GM12878 (cell line): ENCODE measurements around the gene DRD1. TPM values are rescaled to one million over a fixed set of nuclear protein-coding genes. Genes with fewer than 3 reads are reported as not detected.
A peak's percentile ranks its signal among the peaks of the same experiment; 100 is the strongest.

Source experiments
- BACH1 ChIP-seq: fragments of 450-650 bp; IDR thresholded peaks from 2 replicates; pipeline ENCODE4 v1.6.1; 2017; ENCODE audit warnings: mild to moderate bottlenecking, borderline replicate concordance
- CBX3 ChIP-seq: fragments of 200-600 bp; sonication (generic); IDR thresholded peaks from 2 replicates; pipeline ENCODE4 v1.6.1; 2016; ENCODE audit warnings: low read depth, borderline replicate concordance
- CHD1 ChIP-seq: IDR thresholded peaks from 2 replicates; pipeline ENCODE4 v1.6.1; 2012; ENCODE audit warnings: low read depth, low read length, improper control_type of control experiment
- CHD4 ChIP-seq: fragments of 200-600 bp; sonication (generic); IDR thresholded peaks from 2 replicates; pipeline ENCODE4 v1.6.1; 2016; ENCODE audit warnings: mild to moderate bottlenecking
- HCFC1 ChIP-seq: fragments of 150-350 bp; IDR thresholded peaks from 2 replicates; pipeline ENCODE4 v1.6.1; 2014; ENCODE audit warnings: low read length
- IKZF2 ChIP-seq, 2 experiments: fragments of 450-650 bp; IDR thresholded peaks; 2 replicates each; pipeline ENCODE4 v1.6.1; 2017; ENCODE audit warnings: mild to moderate bottlenecking in 2 of 2, moderate library complexity in 2 of 2
- KLF5 ChIP-seq: fragments of 450-650 bp; IDR thresholded peaks from 2 replicates; pipeline ENCODE4 v1.6.1; 2014; ENCODE audit warnings: mild to moderate bottlenecking; ENCODE audit not compliant: partially characterized antibody
- POLR2AphosphoS2 ChIP-seq: IDR thresholded peaks from 2 replicates; pipeline ENCODE4 v1.6.1; 2011; ENCODE audit warnings: low read depth, mild to moderate bottlenecking, low read length, improper control_type of control experiment, moderate library complexity
- POU2F2 ChIP-seq: IDR thresholded peaks from 3 replicates; pipeline ENCODE4 v1.6.1; 2011; ENCODE audit warnings: low read depth, mild to moderate bottlenecking, low read length, borderline replicate concordance
- RCOR1 ChIP-seq: conservative IDR thresholded peaks from 2 replicates; pipeline ENCODE4 v1.6.1; 2012; ENCODE audit warnings: low read depth, low read length, improper control_type of control experiment
- RFX5 ChIP-seq: IDR thresholded peaks from 2 replicates; pipeline ENCODE4 v1.6.1; 2011; ENCODE audit warnings: low read depth, low read length, improper control_type of control experiment
- RUNX3 ChIP-seq: IDR thresholded peaks from 2 replicates; pipeline ENCODE4 v1.6.1; 2012; ENCODE audit warnings: low read length, inconsistent platforms
- SIN3A ChIP-seq: IDR thresholded peaks from 2 replicates; pipeline ENCODE4 v1.6.1; 2012; ENCODE audit warnings: low read depth, low read length, improper control_type of control experiment
- SMAD1 ChIP-seq: fragments of 450-650 bp; IDR thresholded peaks from 2 replicates; pipeline ENCODE4 v1.6.1; 2018; ENCODE audit warnings: mild to moderate bottlenecking, low read depth; ENCODE audit not compliant: partially characterized antibody
- SP1 ChIP-seq: IDR thresholded peaks from one replicate; pipeline ENCODE4 v1.6.1; 2011; ENCODE audit warnings: low read depth, low read length
- SPI1 ChIP-seq: IDR thresholded peaks from 2 replicates; pipeline ENCODE4 v1.6.1; 2011; ENCODE audit warnings: low read depth, mild to moderate bottlenecking, low read length, moderate library complexity, borderline replicate concordance; ENCODE audit not compliant: insufficient read depth
- SRF ChIP-seq, 2 experiments: IDR thresholded peaks; 2 replicates each; pipeline ENCODE4 v1.6.1; 2011; ENCODE audit warnings: low read depth in 2 of 2, low read length in 2 of 2, mild to moderate bottlenecking in 1 of 2, moderate library complexity in 1 of 2
- polyA plus RNA-seq, 11 experiments: library from polyadenylated mRNA; depleted of rRNA in 4 of 11; unstranded in 6 of 11; stranded (reverse) in 5 of 11; fragments of >200 nt; fragmentation: Nextera tagmentation in 4 of 11; fragmentation: Illumina TruSeq in 1 of 11; extraction: Ambion mirVana in 4 of 11; extraction: Trizol in 1 of 11; gene quantifications; 1 replicate in 1 of 11; 2 replicates in 10 of 11; pipeline versions ENCODE4 v1.2.1 to v1.2.3, GENCODE V29; 2011 to 2016; ENCODE audit warnings: inconsistent platforms in 2 of 11, missing spikeins in 2 of 11, low read depth in 1 of 11
- total RNA-seq, 4 experiments: library from RNA; depleted of rRNA in 3 of 4; stranded (reverse); fragments of >200 nt in 3 of 4; fragmentation: Illumina TruSeq in 1 of 4; extraction: Trizol in 1 of 4; gene quantifications; 2 replicates each; pipeline versions ENCODE4 v1.2.1 to v1.2.3, GENCODE V29; 2013 to 2021
- TF ChIP-seq, protein P1 (sequence below): IDR thresholded peaks from 2 replicates; pipeline ENCODE4 v1.6.1; 2012; ENCODE audit warnings: low read length, inconsistent platforms
- TF ChIP-seq, protein P2 (sequence below): IDR thresholded peaks from 2 replicates; pipeline ENCODE4 v1.6.1; 2011; ENCODE audit warnings: borderline replicate concordance, low read depth, mild to moderate bottlenecking, moderate library complexity, low read length; ENCODE audit not compliant: insufficient read depth, poor library complexity, severe bottlenecking
- TF ChIP-seq, protein P3 (sequence below): fragments of 450-650 bp; IDR thresholded peaks from 2 replicates; pipeline ENCODE4 v1.6.1; 2017; ENCODE audit warnings: mild to moderate bottlenecking, moderate library complexity
- TF ChIP-seq, protein P4 (sequence below): fragments of 450-650 bp; formaldehyde crosslinking; IDR thresholded peaks from 2 replicates; pipeline ENCODE4 v1.5.0; 2022; ENCODE audit warnings: mild to moderate bottlenecking, missing genetic modification characterization

DRD1 gene
- total and polyA plus RNA-seq, 10 of the 15 experiments (the other 5 are each of a cell fraction or from before 2014, with no cell fraction given): not detected

DNA sequence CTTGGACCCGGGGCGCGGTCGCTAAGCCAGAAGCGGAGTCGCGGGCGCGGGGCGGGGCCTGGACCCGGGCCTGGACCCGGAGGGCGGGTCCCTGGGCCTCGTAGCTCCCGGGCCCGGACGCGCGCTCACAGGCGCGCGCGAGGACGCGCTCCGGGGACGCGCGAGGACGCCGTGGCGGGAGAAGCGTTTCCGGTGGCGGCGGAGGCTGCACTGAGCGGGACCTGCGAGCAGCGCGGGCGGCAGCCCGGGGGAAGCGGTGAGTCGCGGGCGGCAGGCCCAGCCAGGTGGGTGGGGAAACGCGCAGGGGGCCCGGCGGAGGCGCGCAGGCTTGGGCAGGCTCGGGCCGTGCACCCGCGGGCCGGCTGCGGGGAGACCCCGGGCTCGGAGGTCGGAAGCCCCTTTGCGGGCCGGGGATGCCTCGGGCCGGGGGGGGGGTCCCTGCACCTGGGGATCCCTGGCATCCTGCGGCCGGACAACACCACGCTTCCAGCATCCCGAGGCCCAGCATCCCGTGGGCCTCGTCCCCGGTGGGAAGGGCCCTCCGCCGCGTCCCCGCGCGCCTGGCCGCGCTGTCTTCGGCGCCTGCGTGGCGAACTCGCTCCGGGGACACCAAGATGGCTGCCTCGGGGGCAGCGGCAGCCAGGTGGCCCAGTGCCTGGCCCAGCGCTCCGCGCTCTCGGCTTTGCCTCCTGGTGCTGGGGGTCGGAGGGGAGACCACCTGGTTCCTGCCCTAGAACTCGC lies 34.6 kb upstream of the DRD1 start, which contains the start of gene SFXN1 (continued):
- TF ChIP-seq BACH1 (peak; percentile 79), RCOR1 (no peak), RFX5 (no peak), SIN3A (no peak), SP1 (no peak), CBX3 (no peak), SMAD1 (no peak), KLF5 (no peak), IKZF2 (IDR thresholded peaks at IDR 0.05) (no peak), CHD1 (no peak), SPI1 (no peak), CHD4 (no peak), HCFC1 (no peak), SRF (IDR thresholded peaks at IDR 0.05; ENCODE audit: low read depth in 2 of 2, low read length in 2 of 2) (peak in 1 of 2 experiments; percentile 20; a peak in 2 of 4 replicates), POLR2AphosphoS2 (no peak), RUNX3 (no peak), POU2F2 (no peak)
- TF ChIP-seq, protein P1, sequence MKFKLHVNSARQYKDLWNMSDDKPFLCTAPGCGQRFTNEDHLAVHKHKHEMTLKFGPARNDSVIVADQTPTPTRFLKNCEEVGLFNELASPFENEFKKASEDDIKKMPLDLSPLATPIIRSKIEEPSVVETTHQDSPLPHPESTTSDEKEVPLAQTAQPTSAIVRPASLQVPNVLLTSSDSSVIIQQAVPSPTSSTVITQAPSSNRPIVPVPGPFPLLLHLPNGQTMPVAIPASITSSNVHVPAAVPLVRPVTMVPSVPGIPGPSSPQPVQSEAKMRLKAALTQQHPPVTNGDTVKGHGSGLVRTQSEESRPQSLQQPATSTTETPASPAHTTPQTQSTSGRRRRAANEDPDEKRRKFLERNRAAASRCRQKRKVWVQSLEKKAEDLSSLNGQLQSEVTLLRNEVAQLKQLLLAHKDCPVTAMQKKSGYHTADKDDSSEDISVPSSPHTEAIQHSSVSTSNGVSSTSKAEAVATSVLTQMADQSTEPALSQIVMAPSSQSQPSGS: no peak
- TF ChIP-seq, protein P2, sequence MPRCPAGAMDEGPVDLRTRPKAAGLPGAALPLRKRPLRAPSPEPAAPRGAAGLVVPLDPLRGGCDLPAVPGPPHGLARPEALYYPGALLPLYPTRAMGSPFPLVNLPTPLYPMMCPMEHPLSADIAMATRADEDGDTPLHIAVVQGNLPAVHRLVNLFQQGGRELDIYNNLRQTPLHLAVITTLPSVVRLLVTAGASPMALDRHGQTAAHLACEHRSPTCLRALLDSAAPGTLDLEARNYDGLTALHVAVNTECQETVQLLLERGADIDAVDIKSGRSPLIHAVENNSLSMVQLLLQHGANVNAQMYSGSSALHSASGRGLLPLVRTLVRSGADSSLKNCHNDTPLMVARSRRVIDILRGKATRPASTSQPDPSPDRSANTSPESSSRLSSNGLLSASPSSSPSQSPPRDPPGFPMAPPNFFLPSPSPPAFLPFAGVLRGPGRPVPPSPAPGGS: no peak
- TF ChIP-seq, protein P3, sequence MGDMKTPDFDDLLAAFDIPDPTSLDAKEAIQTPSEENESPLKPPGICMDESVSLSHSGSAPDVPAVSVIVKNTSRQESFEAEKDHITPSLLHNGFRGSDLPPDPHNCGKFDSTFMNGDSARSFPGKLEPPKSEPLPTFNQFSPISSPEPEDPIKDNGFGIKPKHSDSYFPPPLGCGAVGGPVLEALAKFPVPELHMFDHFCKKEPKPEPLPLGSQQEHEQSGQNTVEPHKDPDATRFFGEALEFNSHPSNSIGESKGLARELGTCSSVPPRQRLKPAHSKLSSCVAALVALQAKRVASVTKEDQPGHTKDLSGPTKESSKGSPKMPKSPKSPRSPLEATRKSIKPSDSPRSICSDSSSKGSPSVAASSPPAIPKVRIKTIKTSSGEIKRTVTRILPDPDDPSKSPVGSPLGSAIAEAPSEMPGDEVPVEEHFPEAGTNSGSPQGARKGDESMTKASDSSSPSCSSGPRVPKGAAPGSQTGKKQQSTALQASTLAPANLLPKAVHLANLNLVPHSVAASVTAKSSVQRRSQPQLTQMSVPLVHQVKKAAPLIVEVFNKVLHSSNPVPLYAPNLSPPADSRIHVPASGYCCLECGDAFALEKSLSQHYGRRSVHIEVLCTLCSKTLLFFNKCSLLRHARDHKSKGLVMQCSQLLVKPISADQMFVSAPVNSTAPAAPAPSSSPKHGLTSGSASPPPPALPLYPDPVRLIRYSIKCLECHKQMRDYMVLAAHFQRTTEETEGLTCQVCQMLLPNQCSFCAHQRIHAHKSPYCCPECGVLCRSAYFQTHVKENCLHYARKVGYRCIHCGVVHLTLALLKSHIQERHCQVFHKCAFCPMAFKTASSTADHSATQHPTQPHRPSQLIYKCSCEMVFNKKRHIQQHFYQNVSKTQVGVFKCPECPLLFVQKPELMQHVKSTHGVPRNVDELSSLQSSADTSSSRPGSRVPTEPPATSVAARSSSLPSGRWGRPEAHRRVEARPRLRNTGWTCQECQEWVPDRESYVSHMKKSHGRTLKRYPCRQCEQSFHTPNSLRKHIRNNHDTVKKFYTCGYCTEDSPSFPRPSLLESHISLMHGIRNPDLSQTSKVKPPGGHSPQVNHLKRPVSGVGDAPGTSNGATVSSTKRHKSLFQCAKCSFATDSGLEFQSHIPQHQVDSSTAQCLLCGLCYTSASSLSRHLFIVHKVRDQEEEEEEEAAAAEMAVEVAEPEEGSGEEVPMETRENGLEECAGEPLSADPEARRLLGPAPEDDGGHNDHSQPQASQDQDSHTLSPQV: 0 out of 2 replicates have a peak, but pooled peaks have one; percentile 29
- TF ChIP-seq, protein P4, sequence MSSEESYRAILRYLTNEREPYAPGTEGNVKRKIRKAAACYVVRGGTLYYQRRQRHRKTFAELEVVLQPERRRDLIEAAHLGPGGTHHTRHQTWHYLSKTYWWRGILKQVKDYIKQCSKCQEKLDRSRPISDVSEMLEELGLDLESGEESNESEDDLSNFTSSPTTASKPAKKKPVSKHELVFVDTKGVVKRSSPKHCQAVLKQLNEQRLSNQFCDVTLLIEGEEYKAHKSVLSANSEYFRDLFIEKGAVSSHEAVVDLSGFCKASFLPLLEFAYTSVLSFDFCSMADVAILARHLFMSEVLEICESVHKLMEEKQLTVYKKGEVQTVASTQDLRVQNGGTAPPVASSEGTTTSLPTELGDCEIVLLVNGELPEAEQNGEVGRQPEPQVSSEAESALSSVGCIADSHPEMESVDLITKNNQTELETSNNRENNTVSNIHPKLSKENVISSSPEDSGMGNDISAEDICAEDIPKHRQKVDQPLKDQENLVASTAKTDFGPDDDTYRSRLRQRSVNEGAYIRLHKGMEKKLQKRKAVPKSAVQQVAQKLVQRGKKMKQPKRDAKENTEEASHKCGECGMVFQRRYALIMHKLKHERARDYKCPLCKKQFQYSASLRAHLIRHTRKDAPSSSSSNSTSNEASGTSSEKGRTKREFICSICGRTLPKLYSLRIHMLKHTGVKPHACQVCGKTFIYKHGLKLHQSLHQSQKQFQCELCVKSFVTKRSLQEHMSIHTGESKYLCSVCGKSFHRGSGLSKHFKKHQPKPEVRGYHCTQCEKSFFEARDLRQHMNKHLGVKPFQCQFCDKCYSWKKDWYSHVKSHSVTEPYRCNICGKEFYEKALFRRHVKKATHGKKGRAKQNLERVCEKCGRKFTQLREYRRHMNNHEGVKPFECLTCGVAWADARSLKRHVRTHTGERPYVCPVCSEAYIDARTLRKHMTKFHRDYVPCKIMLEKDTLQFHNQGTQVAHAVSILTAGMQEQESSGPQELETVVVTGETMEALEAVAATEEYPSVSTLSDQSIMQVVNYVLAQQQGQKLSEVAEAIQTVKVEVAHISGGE: no peak
